Mesendoderm (in vitro differentiated cells): ENCODE results near the gene SPPL2B.

ENCODE experiments used
- DNase-seq: peaks from one replicate; pipeline ENCODE4 v3.0.0; 2013
- H2AK5ac ChIP-seq: 2 replicates; pipeline ENCODE4 v1.6.1; 2013; ENCODE audit warnings: low read length, inconsistent platforms
- H2BK120ac ChIP-seq: 2 replicates; pipeline ENCODE4 v1.6.1; 2013; ENCODE audit warnings: low read depth, mild to moderate bottlenecking, low read length, moderate library complexity, mixed read lengths
- H2BK15ac ChIP-seq: replicated peaks from 2 replicates; pipeline ENCODE4 v1.6.1; 2013; ENCODE audit warnings: low read depth, mild to moderate bottlenecking, moderate library complexity
- H2BK5ac ChIP-seq: 2 replicates; pipeline ENCODE4 v1.6.1; 2013; ENCODE audit warnings: low read length, inconsistent platforms
- H3K18ac ChIP-seq: 2 replicates; pipeline ENCODE4 v1.6.1; 2013; ENCODE audit warnings: mild to moderate bottlenecking, low read length, mixed read lengths
- H3K23ac ChIP-seq: one replicate; pipeline ENCODE4 v1.6.1; 2013; ENCODE audit warnings: low read length
- H3K27ac ChIP-seq: 2 replicates; pipeline ENCODE4 v1.5.1; 2013; ENCODE audit warnings: low read depth, mild to moderate bottlenecking, inconsistent platforms, low read length, moderate library complexity
- H3K27me3 ChIP-seq: 2 replicates; pipeline ENCODE4 v1.6.1; 2013; ENCODE audit warnings: low read length, control low read depth, mild to moderate bottlenecking, inconsistent platforms; ENCODE audit not compliant: insufficient read depth, poor library complexity
- H3K36me3 ChIP-seq: 2 replicates; pipeline ENCODE4 v1.6.1; 2013; ENCODE audit warnings: low read length, inconsistent platforms; ENCODE audit not compliant: control insufficient read depth, insufficient read depth
- H3K4ac ChIP-seq: one replicate; pipeline ENCODE4 v1.6.1; 2013; ENCODE audit warnings: low read depth, mild to moderate bottlenecking, low read length, moderate library complexity
- H3K4me1 ChIP-seq: 2 replicates; pipeline ENCODE4 v1.6.1; 2013; ENCODE audit warnings: low read depth, low read length, inconsistent platforms; ENCODE audit not compliant: control insufficient read depth
- H3K4me2 ChIP-seq: 2 replicates; pipeline ENCODE4 v1.6.1; 2013; ENCODE audit warnings: low read length
- H3K4me3 ChIP-seq: 2 replicates; pipeline ENCODE4 v1.5.1; 2013; ENCODE audit warnings: mild to moderate bottlenecking, low read length
- H3K56ac ChIP-seq: one replicate; pipeline ENCODE4 v1.6.1; 2013; ENCODE audit warnings: low read length
- H3K79me1 ChIP-seq: 2 replicates; pipeline ENCODE4 v1.6.1; 2013; ENCODE audit warnings: low read length, inconsistent platforms
- H3K79me2 ChIP-seq: 2 replicates; pipeline ENCODE4 v1.6.1; 2013; ENCODE audit warnings: mild to moderate bottlenecking, low read length; ENCODE audit not compliant: control insufficient read depth, insufficient read depth
- H3K9ac ChIP-seq: 2 replicates; pipeline ENCODE4 v1.6.1; 2013; ENCODE audit warnings: low read length, inconsistent platforms
- H4K5ac ChIP-seq: one replicate; pipeline ENCODE4 v1.6.1; 2013; ENCODE audit warnings: low read length
- H4K8ac ChIP-seq: one replicate; pipeline ENCODE4 v1.6.1; 2013; ENCODE audit warnings: low read depth, mild to moderate bottlenecking, control low read depth, low read length, moderate library complexity
- WGBS: extraction: QIAGEN DNeasy Blood & Tissue Kit; methylation state at CpG from one replicate; pipeline ENCODE4 v1.1.7; 2013; ENCODE audit warnings: low lambda C conversion rate, missing lambda C conversion rate; ENCODE audit not compliant: insufficient coverage; ENCODE audit errors: extremely low coverage; 5-methylcytosine and 5-hydroxymethylcytosine counted together

SPPL2B gene

DNA sequence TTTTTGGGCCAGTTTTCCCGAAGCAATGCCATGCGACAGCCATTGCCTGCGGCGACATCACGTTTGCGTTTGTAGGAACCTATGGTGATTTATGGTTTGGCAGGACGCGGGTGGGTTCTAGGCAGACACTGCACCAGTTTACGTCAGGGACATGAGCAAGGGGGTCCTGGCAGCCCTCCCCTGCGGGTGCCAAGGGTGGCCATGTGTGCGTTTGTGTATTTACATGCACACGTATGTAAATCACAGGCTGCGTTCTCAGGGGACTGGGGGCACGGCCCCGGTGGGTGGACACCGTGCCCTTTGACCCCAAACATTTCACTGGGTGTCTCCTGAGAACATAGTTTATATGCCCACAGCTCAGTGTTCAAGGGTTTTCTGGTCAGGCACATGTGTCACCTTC, 22.2 kb downstream of the SPPL2B start:
- Histone ChIP-seq H3K9ac (no peak overlapping the region), H3K27me3 (no peaks in the 10 kb centered on the region), H2BK5ac (no peak overlapping the region), H3K4me2 (no peak overlapping the region), H3K4me1 (no peaks in the 10 kb centered on the region), H3K4me3 (no peak overlapping the region), H3K56ac (no peak overlapping the region), H3K23ac (no peak overlapping the region), H2AK5ac (no peak overlapping the region), H2BK120ac (no peak overlapping the region), H3K79me1 (no peaks in the 10 kb centered on the region), H3K27ac (no peak overlapping the region), H4K5ac (no peak overlapping the region), H3K18ac (no peak overlapping the region), H2BK15ac (no peak overlapping the region), H3K36me3 (no peaks in the 10 kb centered on the region), H4K8ac (no peak overlapping the region), H3K79me2 (no peaks in the 10 kb centered on the region), H3K4ac (no peak overlapping the region)
- no CpG with 5 or more reads among the region's 16 CpGs for WGBS
- no peak for DNase-seq

- H3K4me1 ChIP-seq: no peaks in the 10 kb centered on the region
- H3K4ac ChIP-seq: no peak overlapping the region
- no CpG with 5 or more reads among the region's 28 CpGs for WGBS
- no peak overlapping the region for H2AK5ac ChIP-seq
- H3K23ac ChIP-seq: no peak overlapping the region
- H3K4me2 ChIP-seq: no peak overlapping the region
- H2BK120ac ChIP-seq: no peak overlapping the region
- H3K79me2 ChIP-seq: no peaks in the 10 kb centered on the region
- H4K8ac ChIP-seq: no peak overlapping the region
- no peak overlapping the region for H3K56ac ChIP-seq
- H3K9ac ChIP-seq: no peak overlapping the region
- H2BK15ac ChIP-seq: no peak overlapping the region
- no peaks in the 10 kb centered on the region for H3K27me3 ChIP-seq
- H3K18ac ChIP-seq: no peak overlapping the region
- H3K4me3 ChIP-seq: no peak overlapping the region
- H3K36me3 ChIP-seq: no peaks in the 10 kb centered on the region
- no peak overlapping the region for H4K5ac ChIP-seq
- no peak for DNase-seq
- no peak overlapping the region for H2BK5ac ChIP-seq
- H3K79me1 ChIP-seq: no peaks in the 10 kb centered on the region
- H3K27ac ChIP-seq: no peak overlapping the region
Observed at GRCh38 chr19:2351591-2351990, 23.1 kb downstream of the SPPL2B start.

DNA sequence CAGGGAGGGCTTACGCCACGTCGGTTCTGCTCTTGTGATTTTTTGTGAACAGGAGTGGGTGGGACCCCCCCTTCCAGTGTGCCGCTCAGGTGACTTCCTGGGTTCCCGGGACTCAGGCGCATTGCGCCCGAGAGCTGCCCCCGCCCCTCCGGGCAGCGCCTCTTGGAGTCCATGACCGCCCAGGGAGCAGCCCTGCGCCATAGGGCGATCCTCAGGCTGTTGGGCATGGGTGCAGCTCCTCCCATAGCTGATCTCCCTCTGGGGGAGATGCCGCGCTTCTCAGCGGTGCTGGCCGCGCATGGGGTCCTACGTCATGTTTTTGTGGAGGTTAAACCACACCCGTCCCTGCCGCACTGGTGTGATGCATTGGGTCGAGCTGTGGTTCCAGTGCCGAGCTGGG, 23.6 kb downstream of the SPPL2B start:
- WGBS: no CpG with 5 or more reads among the region's 24 CpGs
- no peak for DNase-seq
- Histone ChIP-seq H4K8ac (no peak overlapping the region), H3K23ac (no peak overlapping the region), H4K5ac (no peak overlapping the region), H3K18ac (no peak overlapping the region), H3K4me1 (no peaks in the 10 kb centered on the region), H2BK15ac (no peak overlapping the region), H2BK120ac (no peak overlapping the region), H3K4me3 (no peak overlapping the region), H3K9ac (no peak overlapping the region), H3K27me3 (no peaks in the 10 kb centered on the region), H3K79me2 (no peaks in the 10 kb centered on the region), H2BK5ac (no peak overlapping the region), H3K27ac (no peak overlapping the region), H3K4ac (no peak overlapping the region), H3K79me1 (no peaks in the 10 kb centered on the region), H3K36me3 (no peaks in the 10 kb centered on the region), H2AK5ac (no peak overlapping the region), H3K4me2 (no peak overlapping the region), H3K56ac (no peak overlapping the region)

DNA sequence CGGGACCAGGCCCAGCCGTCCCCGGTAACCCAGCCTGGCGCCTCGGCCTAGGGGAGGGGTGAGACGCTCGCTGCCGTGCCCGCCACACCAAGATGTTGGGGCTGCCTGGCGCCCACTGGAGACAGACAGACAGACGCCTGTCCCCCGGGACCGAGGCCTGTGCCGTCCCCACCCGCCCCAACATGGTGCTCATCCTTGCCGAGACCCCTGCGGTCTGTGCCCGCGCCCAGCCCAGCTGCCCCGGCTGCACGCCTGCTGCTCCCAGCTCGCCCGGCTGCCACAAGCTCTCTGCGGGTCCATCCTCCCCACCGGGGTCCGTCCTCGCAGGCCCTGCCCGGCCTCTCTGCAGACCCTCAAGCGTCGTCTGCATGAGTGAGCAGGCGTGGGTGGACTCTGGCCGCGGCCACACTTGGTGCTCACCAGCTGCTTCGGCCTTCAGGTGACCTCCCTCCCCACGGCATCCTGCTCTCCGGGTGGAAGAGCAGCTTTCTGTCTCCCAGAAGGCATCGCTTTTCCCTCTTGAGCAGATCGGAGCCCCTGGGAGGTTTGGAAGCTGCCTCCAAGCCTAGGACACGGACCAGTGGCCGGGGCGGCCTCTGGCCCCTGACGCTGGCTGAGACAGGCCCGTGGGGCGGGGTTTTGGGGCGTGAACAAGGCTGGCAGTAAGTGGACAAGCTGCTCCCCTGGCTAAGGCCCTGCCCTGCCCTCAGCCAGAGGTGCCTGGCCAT, 24.8 kb downstream of the SPPL2B start:
- Histone ChIP-seq H3K27ac (no peak overlapping the region), H3K79me2 (no peaks in the 10 kb centered on the region), H4K5ac (no peak overlapping the region), H2BK15ac (no peak overlapping the region), H3K9ac (no peak overlapping the region), H2BK120ac (no peak overlapping the region), H3K27me3 (no peaks in the 10 kb centered on the region), H3K4me3 (no peak overlapping the region), H3K18ac (no peak overlapping the region), H2AK5ac (no peak overlapping the region), H3K23ac (no peak overlapping the region), H4K8ac (no peak overlapping the region), H3K36me3 (no peaks in the 10 kb centered on the region), H2BK5ac (no peak overlapping the region), H3K4me1 (no peaks in the 10 kb centered on the region), H3K56ac (no peak overlapping the region), H3K4ac (no peak overlapping the region), H3K4me2 (no peak overlapping the region), H3K79me1 (no peaks in the 10 kb centered on the region)
- no peak for DNase-seq
- no CpG with 5 or more reads among the region's 45 CpGs for WGBS

DNA sequence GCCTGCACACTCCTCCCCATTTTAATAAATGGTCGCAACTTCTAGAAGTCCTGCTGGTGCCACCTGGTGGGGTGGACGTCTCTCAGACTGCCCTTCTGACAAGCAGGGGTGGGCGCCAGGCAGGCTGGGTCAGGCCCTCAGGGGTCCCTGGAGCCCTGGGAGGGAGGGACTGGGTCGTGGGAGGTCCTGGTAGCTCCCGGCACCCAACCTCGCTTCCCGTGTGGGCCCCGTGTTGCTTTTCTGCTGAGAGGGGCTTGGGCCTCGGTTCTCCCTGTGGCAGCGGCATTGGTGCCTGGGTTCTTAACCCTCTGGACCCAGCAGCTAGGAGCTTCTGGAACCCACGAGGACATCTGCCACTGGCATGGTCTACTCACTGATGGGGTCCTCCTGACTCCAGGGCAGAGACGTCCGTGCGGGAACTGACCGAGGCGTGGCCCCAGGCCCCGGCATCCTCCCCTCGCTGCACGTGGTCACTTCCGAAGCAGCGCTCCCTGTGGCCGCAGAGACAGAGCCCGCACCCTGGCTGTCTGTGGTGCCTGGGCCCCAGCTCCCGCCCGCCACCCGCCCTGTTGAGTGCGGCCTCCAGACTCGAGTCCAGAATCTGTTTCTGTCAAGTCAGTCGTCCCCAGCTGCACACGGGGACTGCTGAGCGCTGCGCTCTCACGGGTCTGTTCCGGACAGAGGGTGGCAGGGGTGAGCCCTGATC, 25.6 kb downstream of the SPPL2B start:
- WGBS: no CpG with 5 or more reads among the region's 34 CpGs

More for the DNA sequence above, 25.6 kb downstream of the SPPL2B start:
- no peak overlapping the region for H3K4me3 ChIP-seq
- H4K5ac ChIP-seq: no peak overlapping the region
- H3K4ac ChIP-seq: no peak overlapping the region
- no peaks in the 10 kb centered on the region for H3K79me2 ChIP-seq
- no peak overlapping the region for H3K4me2 ChIP-seq
- no peak overlapping the region for H3K56ac ChIP-seq
- no peak overlapping the region for H2BK5ac ChIP-seq
- no peaks in the 10 kb centered on the region for H3K4me1 ChIP-seq
- DNase-seq: no peak
- H3K27me3 ChIP-seq: no peaks in the 10 kb centered on the region
- H3K18ac ChIP-seq: no peak overlapping the region
- H4K8ac ChIP-seq: no peak overlapping the region
- no peak overlapping the region for H3K27ac ChIP-seq
- H2AK5ac ChIP-seq: no peak overlapping the region
- H2BK120ac ChIP-seq: no peak overlapping the region
- no peak overlapping the region for H3K9ac ChIP-seq
- no peaks in the 10 kb centered on the region for H3K36me3 ChIP-seq
- no peak overlapping the region for H3K23ac ChIP-seq
- no peak overlapping the region for H2BK15ac ChIP-seq
- H3K79me1 ChIP-seq: no peaks in the 10 kb centered on the region
